GM19240 (cell line): ENCODE results near the gene SERP2.

Source experiments
- DNase-seq: peaks from one replicate; pipeline ENCODE4 v3.0.0; 2011; ENCODE audit warnings: low spot score; ENCODE audit not compliant: insufficient read length

SERP2 gene

GRCh38 chr13:44411841-44412240 lies 38.2 kb downstream of the SERP2 start:
- DNase-seq, result no peak

GRCh38 chr13:44412346-44412935 lies 38.8 kb downstream of the SERP2 start:
- DNase-seq, result no peak

- DNase-seq, result no peak
Observed at GRCh38 chr13:44413095-44413494, 39.5 kb downstream of the SERP2 start.

GRCh38 chr13:44414716-44415115 lies 41.1 kb downstream of the SERP2 start:
- DNase-seq, result no peak

GRCh38 chr13:44415815-44416214 lies 42.2 kb downstream of the SERP2 start:
- no peak for DNase-seq

GRCh38 chr13:44416301-44416700 lies 42.7 kb downstream of the SERP2 start:
- no peak for DNase-seq

GRCh38 chr13:44416744-44417143 lies 43.1 kb downstream of the SERP2 start:
- DNase-seq, result no peak

GRCh38 chr13:44417446-44417845 lies 43.8 kb downstream of the SERP2 start:
- no peak for DNase-seq

- no peak for DNase-seq
Observed at GRCh38 chr13:44417876-44418275, 44.3 kb downstream of the SERP2 start.

GRCh38 chr13:44420376-44421220 lies 47.0 kb downstream of the SERP2 start:
- no peak for DNase-seq

GRCh38 chr13:44421853-44422525 lies 48.4 kb downstream of the SERP2 start:
- DNase-seq, result no peak

- DNase-seq, result no peak
Observed at GRCh38 chr13:44422755-44423643, 49.4 kb downstream of the SERP2 start.

- no peak for DNase-seq
Observed at GRCh38 chr13:44423824-44424223, 50.2 kb downstream of the SERP2 start.

- DNase-seq, result no peak
Observed at GRCh38 chr13:44425041-44425814, 51.6 kb downstream of the SERP2 start.

- DNase-seq, result no peak
Observed at GRCh38 chr13:44425815-44426078, 52.1 kb downstream of the SERP2 start.

GRCh38 chr13:44426461-44426860 lies 52.8 kb downstream of the SERP2 start:
- DNase-seq, result no peak

GRCh38 chr13:44429311-44429710 lies 55.7 kb downstream of the SERP2 start:
- no peak for DNase-seq

GRCh38 chr13:44431150-44431549 lies 57.5 kb downstream of the SERP2 start:
- DNase-seq, result no peak

- no peak for DNase-seq
Observed at GRCh38 chr13:44432650-44433049, 59.0 kb downstream of the SERP2 start.

- no peak for DNase-seq
Observed at GRCh38 chr13:44433863-44434765, 60.5 kb downstream of the SERP2 start.
